HK-2 (cell line): Measurements from ENCODE around the gene UCN3.
"Not testable (repeated sequence)": the region's sequence is repeated elsewhere in the genome, so short reads cannot be mapped to it uniquely, and the experiment has no call there.

ENCODE experiments used
- DNase-seq: peaks from one replicate; pipeline ENCODE4 v3.0.0-alpha.2; 2018; ENCODE audit not compliant: unreplicated experiment

UCN3 gene

GRCh38 chr10:5406918-5407317 is 42.2 kb downstream of the UCN3 start:
- no peak for DNase-seq

- not testable (repeated sequence) for DNase-seq
Measured at GRCh38 chr10:5410787-5411186, 46.0 kb downstream of the UCN3 start.

DNA sequence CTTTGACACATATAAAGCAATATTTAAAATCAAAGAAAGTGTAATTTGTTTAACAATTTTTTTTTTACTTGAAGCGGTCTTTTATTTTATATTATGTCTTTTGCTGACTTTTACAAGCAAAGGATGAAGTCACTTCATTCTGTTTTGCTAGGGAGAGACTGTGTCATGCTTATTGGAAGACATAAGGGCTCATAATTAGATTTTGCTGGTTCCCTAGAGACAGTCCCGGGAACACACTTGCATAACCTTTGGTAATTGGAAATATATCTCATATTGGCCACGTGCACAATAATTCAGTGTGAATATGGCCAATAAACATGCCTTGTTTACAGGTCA is 47.1 kb downstream of the UCN3 start:
- no peak for DNase-seq

DNA sequence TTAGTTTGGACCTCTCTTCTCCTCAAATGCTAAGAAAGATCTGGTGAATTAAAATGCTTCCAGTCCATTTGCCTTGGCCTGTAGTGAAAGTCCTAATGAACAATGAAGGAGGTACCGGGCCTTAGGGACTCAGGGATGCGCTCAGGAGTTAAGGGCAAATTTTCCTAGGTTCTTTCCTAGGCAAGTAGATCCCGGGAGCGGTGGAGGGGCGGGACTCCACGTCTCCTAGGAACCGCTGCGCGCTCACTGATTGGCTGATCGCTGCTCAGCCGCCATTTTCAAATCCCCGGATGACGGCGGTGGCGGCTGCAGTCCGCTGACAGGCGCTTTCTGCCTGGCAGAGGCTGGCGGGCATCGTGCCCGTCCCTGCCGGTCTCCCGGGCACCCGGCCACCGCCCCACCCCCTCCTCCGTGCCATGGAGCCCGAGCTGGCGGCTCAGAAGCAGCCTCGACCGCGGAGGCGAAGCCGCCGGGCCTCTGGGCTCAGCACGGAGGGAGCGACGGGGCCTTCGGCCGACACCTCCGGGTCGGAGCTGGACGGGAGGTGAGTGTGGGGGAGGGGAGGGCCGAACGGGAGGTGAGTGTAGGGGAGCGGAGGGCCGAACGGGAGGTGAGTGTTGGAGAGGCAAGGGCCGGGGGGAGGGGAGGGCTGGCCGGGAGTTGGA is 47.6 kb downstream of the UCN3 start, which contains the start of gene NET1:
Gene NET1, plus strand, starts transcription at position 281 of the 665 bp plus-strand sequence. Its CDS starts 136 bp downstream, at position 417.
- DNase-seq, result peak; percentile 87

DNA sequence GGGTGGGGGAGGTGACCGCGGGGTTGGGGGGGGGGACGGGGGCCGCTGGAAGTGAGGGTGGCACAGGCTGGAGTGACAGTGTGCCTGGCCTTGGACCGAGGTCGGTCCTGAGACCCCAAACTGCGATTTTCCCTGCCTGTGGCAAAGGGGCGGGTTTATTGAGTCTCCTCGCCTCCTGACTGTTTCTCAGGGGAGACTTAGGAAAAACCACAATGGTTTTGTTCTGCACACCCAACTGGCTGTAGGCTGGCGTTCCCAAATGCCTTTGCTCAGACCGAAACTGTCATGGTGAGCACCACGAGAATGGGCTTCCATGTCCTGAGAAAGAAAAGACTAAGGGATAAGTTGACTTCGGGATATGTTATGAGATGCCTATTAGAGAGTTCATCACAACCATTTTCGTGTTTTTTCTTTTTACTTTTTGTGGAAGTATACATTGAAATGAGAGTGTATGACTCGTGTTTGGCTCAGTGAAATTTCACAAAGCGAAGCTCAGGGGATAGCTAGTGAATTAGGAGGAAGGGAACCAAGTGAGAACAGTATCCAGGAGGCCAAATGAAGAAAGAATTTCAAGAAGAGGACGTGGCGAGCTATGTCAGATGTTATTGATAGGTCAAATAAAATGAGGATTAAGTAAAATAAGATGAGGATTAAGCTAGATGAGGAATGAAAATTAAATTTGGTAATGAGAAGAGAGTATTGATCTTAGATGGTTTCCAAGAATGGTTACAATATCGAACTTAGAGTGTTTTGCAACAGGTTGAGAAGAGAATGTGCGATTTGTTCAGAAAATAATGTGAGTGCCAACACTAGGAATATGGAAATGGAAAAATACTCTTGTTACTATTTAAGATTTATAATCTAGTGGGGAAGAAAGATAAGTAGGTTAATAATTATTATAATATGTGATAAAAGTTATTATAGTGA is 48.5 kb downstream of the UCN3 start:
- peak; percentile 11 for DNase-seq

GRCh38 chr10:5416981-5417380 is 52.2 kb downstream of the UCN3 start:
- DNase-seq, result no peak

DNA sequence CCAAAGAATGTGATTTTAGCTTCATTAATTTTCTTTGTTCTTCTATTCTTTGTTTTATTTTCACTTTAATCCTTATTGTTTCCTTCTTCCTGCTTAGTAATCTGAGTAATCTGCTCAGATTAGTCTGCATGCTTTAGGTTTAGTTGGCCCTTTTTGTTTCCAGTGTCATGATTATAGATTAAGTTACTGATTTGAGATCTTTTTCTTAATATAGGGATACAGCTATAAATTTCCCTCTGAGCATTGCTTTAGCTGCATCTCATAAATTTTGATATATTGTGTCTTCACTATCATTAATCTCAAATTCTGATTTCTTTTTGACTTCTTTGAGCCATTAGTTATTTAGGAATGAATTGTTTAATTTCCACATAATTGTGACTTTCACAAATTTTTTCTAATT is 53.8 kb downstream of the UCN3 start:
- DNase-seq, result no peak

DNA sequence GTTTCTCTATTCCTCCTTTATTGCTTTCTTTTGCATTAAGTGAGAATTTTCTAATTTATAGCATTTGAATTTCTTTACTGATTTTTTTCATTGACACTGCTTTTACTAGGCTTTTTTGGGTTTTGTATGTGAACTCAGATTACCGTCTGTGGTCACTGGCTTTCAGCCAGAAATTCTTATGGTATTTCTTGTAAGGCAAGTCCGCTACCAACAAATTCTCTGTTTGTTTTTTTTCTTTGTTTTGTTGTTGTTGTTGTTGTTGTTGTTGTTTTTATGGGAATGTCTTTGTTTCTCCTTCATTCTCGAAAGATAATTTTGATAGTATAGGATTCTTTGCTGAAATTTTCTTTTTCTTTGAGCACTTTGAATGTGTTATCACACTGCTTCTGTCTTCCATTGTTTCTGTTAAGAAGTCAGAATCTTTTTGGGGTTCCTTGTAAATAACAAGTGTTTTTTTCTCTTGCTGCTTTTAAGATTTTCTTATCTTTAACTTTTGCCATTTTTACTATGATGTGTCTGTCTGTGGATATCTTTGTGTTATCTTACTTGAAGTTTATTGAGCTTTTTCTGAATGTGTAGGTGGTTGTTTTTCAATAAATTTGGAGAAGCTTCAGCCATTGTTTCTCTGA is 54.8 kb downstream of the UCN3 start:
- no peak for DNase-seq

GRCh38 chr10:5423771-5424170 is 59.0 kb downstream of the UCN3 start:
- DNase-seq, result no peak
